Measurements from ENCODE around the gene PYGM.
"Not testable (repeated sequence)": the region's sequence is repeated elsewhere in the genome, so short reads cannot be mapped to it uniquely, and the experiment has no call there.

PYGM gene

DNA sequence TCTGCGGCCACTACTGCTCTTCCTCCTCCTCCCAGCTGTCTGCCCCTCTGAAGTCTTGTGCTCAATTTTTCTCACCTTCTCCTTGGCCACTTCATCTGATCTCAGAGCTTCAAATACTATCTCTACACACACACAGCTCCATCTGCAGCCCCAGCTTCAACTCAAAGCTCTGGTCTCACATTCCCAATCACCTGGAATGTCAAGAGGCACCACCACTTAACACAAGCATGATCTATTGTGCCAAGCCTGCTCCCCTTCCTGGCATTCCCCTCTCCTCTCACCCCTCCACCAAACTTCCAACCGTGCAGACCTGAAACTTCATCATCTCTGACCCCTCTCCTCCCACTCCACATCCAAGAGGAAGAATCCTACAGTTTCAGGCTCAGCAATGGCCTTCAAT lies 54.3 kb downstream of the PYGM start:
- no peak for DNase-seq (ENCODE audit: low read depth)
- TF ChIP-seq, protein P1, sequence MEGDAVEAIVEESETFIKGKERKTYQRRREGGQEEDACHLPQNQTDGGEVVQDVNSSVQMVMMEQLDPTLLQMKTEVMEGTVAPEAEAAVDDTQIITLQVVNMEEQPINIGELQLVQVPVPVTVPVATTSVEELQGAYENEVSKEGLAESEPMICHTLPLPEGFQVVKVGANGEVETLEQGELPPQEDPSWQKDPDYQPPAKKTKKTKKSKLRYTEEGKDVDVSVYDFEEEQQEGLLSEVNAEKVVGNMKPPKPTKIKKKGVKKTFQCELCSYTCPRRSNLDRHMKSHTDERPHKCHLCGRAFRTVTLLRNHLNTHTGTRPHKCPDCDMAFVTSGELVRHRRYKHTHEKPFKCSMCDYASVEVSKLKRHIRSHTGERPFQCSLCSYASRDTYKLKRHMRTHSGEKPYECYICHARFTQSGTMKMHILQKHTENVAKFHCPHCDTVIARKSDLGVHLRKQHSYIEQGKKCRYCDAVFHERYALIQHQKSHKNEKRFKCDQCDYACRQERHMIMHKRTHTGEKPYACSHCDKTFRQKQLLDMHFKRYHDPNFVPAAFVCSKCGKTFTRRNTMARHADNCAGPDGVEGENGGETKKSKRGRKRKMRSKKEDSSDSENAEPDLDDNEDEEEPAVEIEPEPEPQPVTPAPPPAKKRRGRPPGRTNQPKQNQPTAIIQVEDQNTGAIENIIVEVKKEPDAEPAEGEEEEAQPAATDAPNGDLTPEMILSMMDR (conservative IDR thresholded peaks at IDR 0.05; ENCODE audit: low read length), result no peak
- no peak overlapping the region for H3K4me3 ChIP-seq (ENCODE audit: low read length)

GRCh38 chr11:64703048-64703447 lies 56.7 kb downstream of the PYGM start:
- DNase-seq (ENCODE audit: low read depth), result no peak

DNA sequence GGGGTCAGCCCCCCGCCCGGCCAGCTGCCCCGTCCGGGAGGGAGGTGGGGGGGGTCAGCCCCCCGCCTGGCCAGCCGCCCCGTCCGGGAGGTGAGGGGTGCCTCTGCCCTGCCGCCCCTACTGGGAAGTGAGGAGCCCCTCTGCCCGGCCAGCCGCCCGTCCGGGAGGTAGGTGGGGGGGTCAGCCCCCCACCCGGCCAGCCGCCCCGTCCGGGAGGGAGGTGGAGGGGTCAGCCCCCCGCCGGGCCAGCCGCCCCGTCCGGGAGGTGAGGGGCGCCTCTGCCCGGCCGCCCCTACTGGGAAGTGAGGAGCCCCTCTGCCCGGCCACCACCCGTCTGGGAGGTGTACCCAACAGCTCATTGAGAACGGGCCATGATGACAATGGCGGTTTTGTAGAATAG lies 57.8 kb downstream of the PYGM start:
- DNase-seq (ENCODE audit: low read depth); H3K4me3 ChIP-seq (ENCODE audit: low read length): not testable (repeated sequence)

More at GRCh38 chr11:64703048-64703447, 56.7 kb downstream of the PYGM start:
- H3K4me3 ChIP-seq (ENCODE audit: low read length), result no peak overlapping the region
- TF ChIP-seq, protein P1 (conservative IDR thresholded peaks at IDR 0.05; ENCODE audit: low read length), result no peak

- no peak for DNase-seq (ENCODE audit: low read depth)
- TF ChIP-seq, protein P1 (conservative IDR thresholded peaks at IDR 0.05; ENCODE audit: low read length), result no peak
- no peak overlapping the region for H3K4me3 ChIP-seq (ENCODE audit: low read length)
These were observed 61.3 kb downstream of the PYGM start for GRCh38 chr11:64698427-64698826.

DNA sequence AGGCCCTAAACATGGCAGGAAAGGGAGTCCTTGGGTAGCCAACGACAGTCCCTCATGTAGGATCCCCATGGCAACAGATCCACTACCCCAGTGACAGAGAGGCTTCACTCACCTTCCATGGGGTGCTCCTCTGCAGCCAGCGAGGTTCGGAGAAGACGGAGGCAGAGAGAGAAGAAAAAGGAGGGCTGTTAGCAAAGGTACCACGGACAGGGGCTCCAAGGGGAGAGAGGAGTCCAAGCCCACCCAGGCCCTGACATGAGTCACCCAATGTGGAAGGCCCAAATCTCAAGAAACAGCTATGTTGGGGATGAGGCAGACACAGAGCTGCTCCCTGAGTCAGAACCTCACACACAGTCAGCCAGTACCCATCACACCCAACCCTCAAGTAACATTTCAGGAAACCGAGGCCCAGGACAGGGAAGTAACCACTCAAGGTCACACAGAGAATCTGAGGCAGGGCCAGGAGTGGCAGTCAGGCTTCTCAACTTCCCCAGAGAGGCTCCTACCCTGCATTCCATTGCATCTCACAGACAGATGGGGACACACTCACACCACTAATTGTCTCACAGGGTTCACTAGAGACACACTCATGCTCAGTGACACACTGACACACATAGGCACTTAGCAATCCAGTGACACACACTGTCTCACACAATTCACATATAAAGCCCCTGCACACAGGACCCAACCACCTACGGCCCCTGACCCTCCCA lies 62.0 kb downstream of the PYGM start:
- H3K4me3 ChIP-seq (ENCODE audit: low read length), result no peak overlapping the region
- no peak for DNase-seq (ENCODE audit: low read depth)
- TF ChIP-seq, protein P1 (conservative IDR thresholded peaks at IDR 0.05; ENCODE audit: low read length), result no peak

Data from AG10803 (cell line).